Immature natural killer cell (primary cell): ENCODE data around the gene OFD1. TPM values are rescaled to one million over a fixed set of nuclear protein-coding genes. Genes with fewer than 3 reads are reported as not detected.

Experiments
- DNase-seq, 3 donors: peaks; one replicate each; pipeline ENCODE4 v3.0.0; 2022; ENCODE audit warnings: mixed read lengths in 1 of 3
- H3K27ac Mint-ChIP-seq, 6 donors: one replicate each; pipeline ENCODE4 v1.8.0; 2020; ENCODE audit warnings: mixed read lengths in 6 of 6, mild to moderate bottlenecking in 5 of 6, inconsistent platforms in 4 of 6, moderate library complexity in 3 of 6
- H3K27me3 Mint-ChIP-seq, 3 donors: one replicate each; pipeline ENCODE4 v1.8.0; 2020 to 2021; ENCODE audit warnings: low read depth in 3 of 3, mild to moderate bottlenecking in 3 of 3, mixed read lengths in 3 of 3, moderate library complexity in 3 of 3, inconsistent platforms in 1 of 3
- H3K36me3 Mint-ChIP-seq, 3 donors: one replicate each; pipeline ENCODE4 v1.8.0; 2020; ENCODE audit warnings: mixed read lengths in 3 of 3, inconsistent platforms in 2 of 3, mild to moderate bottlenecking in 2 of 3
- H3K4me1 Mint-ChIP-seq, 2 donors: one replicate each; pipeline ENCODE4 v1.8.0; 2020; ENCODE audit warnings: inconsistent platforms in 2 of 2, mild to moderate bottlenecking in 2 of 2, mixed read lengths in 2 of 2, moderate library complexity in 1 of 2
- H3K4me3 Mint-ChIP-seq, 5 donors: one replicate each; pipeline ENCODE4 v1.8.0; 2020; ENCODE audit warnings: mild to moderate bottlenecking in 5 of 5, mixed read lengths in 5 of 5, inconsistent platforms in 3 of 5, moderate library complexity in 3 of 5
- H3K9me3 Mint-ChIP-seq, 6 donors: one replicate each; pipeline ENCODE4 v1.8.0; 2020; ENCODE audit warnings: mild to moderate bottlenecking in 6 of 6, mixed read lengths in 6 of 6, inconsistent platforms in 4 of 6, moderate library complexity in 3 of 6
- polyA plus RNA-seq, 3 donors: library from polyadenylated mRNA; unstranded; fragments of 300-500 nt; fragmentation: Illumina TruSeq; gene quantifications; one replicate each; pipeline ENCODE4 v1.2.3, GENCODE V29; 2021

Gene OFD1
- polyA plus RNA-seq, 3 donors from 2014 or later = 7.5 to 42.1 (median 22.6) TPM

GRCh38 chrX:13793897-13794296, 59.3 kb downstream of the OFD1 start:
- no peaks in the 10 kb centered on the region for H3K36me3 Mint-ChIP-seq
- no peaks in the 10 kb centered on the region for H3K9me3 Mint-ChIP-seq
- H3K4me1 Mint-ChIP-seq = peaks cover 16 to 28% of the 10 kb centered on the region in 2 donors
- H3K27me3 Mint-ChIP-seq = peaks cover 4 to 8% (median 5%) of the 10 kb centered on the region in 3 donors
- DNase-seq = no peak
- peak overlapping the region in 1 of 6 donors; percentile 22 for H3K27ac Mint-ChIP-seq
- H3K4me3 Mint-ChIP-seq = no peak overlapping the region

GRCh38 chrX:13794417-13794816, 59.9 kb downstream of the OFD1 start:
- no peak for DNase-seq
- H3K36me3 Mint-ChIP-seq = no peaks in the 10 kb centered on the region
- H3K27me3 Mint-ChIP-seq = peaks cover 4 to 8% (median 5%) of the 10 kb centered on the region in 3 donors
- H3K4me3 Mint-ChIP-seq = peak overlapping the region in 1 of 5 donors; percentile 38
- peak overlapping the region in 1 of 6 donors; percentile 22 for H3K27ac Mint-ChIP-seq
- H3K4me1 Mint-ChIP-seq = peaks cover 16 to 28% of the 10 kb centered on the region in 2 donors
- no peaks in the 10 kb centered on the region for H3K9me3 Mint-ChIP-seq

GRCh38 chrX:13797512-13797911, 63.0 kb downstream of the OFD1 start:
- H3K9me3 Mint-ChIP-seq = no peaks in the 10 kb centered on the region
- peaks cover 16 to 28% of the 10 kb centered on the region in 2 donors for H3K4me1 Mint-ChIP-seq
- no peak for DNase-seq
- H3K4me3 Mint-ChIP-seq = no peak overlapping the region
- peak overlapping the region in 4 of 6 donors; percentile 33 to 73 (median 54) for H3K27ac Mint-ChIP-seq
- peaks cover 1 to 3% (median 2%) of the 10 kb centered on the region in 3 donors for H3K27me3 Mint-ChIP-seq
- H3K36me3 Mint-ChIP-seq = no peaks in the 10 kb centered on the region

- Mint-ChIP-seq H3K4me3 (no peak overlapping the region), H3K27ac (peak overlapping the region in 2 of 6 donors; percentile 65 to 73), H3K27me3 (peaks cover 2 to 3% (median 2%) of the 10 kb centered on the region in 3 donors), H3K4me1 (peaks cover 16 to 28% of the 10 kb centered on the region in 2 donors), H3K9me3 (no peaks in the 10 kb centered on the region), H3K36me3 (no peaks in the 10 kb centered on the region)
- no peak for DNase-seq
Observed at GRCh38 chrX:13798184-13798583, 63.6 kb downstream of the OFD1 start.

GRCh38 chrX:13803116-13803515, 68.6 kb downstream of the OFD1 start:
- no peak for DNase-seq
- H3K36me3 Mint-ChIP-seq = no peaks in the 10 kb centered on the region
- H3K27me3 Mint-ChIP-seq = peaks cover 0 to 10% (median 2%) of the 10 kb centered on the region in 3 donors
- H3K4me3 Mint-ChIP-seq = no peak overlapping the region
- H3K4me1 Mint-ChIP-seq = no peaks in the 10 kb centered on the region
- H3K9me3 Mint-ChIP-seq = no peaks in the 10 kb centered on the region
- H3K27ac Mint-ChIP-seq = no peak overlapping the region

- no peaks in the 10 kb centered on the region for H3K36me3 Mint-ChIP-seq
- peaks cover 0 to 11% (median 2%) of the 10 kb centered on the region in 3 donors for H3K27me3 Mint-ChIP-seq
- H3K9me3 Mint-ChIP-seq = no peaks in the 10 kb centered on the region
- no peaks in the 10 kb centered on the region for H3K4me1 Mint-ChIP-seq
- H3K27ac Mint-ChIP-seq = no peak overlapping the region
- H3K4me3 Mint-ChIP-seq = no peak overlapping the region
- DNase-seq = no peak
Observed at GRCh38 chrX:13805241-13805640, 70.7 kb downstream of the OFD1 start.

- H3K9me3 Mint-ChIP-seq = no peaks in the 10 kb centered on the region
- no peak overlapping the region for H3K27ac Mint-ChIP-seq
- no peak overlapping the region for H3K4me3 Mint-ChIP-seq
- H3K36me3 Mint-ChIP-seq = no peaks in the 10 kb centered on the region
- no peaks in the 10 kb centered on the region for H3K4me1 Mint-ChIP-seq
- H3K27me3 Mint-ChIP-seq = peaks cover under 1 to 10% (median 1%) of the 10 kb centered on the region in 3 donors
- no peak for DNase-seq
Observed at GRCh38 chrX:13808293-13808692, 73.7 kb downstream of the OFD1 start.

- Mint-ChIP-seq H3K27ac (no peak overlapping the region), H3K27me3 (peaks cover 0 to 5% (median 1%) of the 10 kb centered on the region in 3 donors), H3K36me3 (no peaks in the 10 kb centered on the region), H3K9me3 (no peaks in the 10 kb centered on the region), H3K4me1 (no peaks in the 10 kb centered on the region), H3K4me3 (no peak overlapping the region)
- DNase-seq = no peak
Observed at GRCh38 chrX:13808865-13809264, 74.3 kb downstream of the OFD1 start.

- DNase-seq = no peak
- no peak overlapping the region for H3K4me3 Mint-ChIP-seq
- no peaks in the 10 kb centered on the region for H3K9me3 Mint-ChIP-seq
- H3K4me1 Mint-ChIP-seq = no peaks in the 10 kb centered on the region
- H3K36me3 Mint-ChIP-seq = no peaks in the 10 kb centered on the region
- H3K27ac Mint-ChIP-seq = no peak overlapping the region
- peaks cover 1 to 4% (median 4%) of the 10 kb centered on the region in 3 donors for H3K27me3 Mint-ChIP-seq
Observed at GRCh38 chrX:13815664-13816063, 81.1 kb downstream of the OFD1 start.

GRCh38 chrX:13816176-13816575, 81.6 kb downstream of the OFD1 start:
- Mint-ChIP-seq H3K36me3 (no peaks in the 10 kb centered on the region), H3K27me3 (peaks cover 1 to 4% (median 4%) of the 10 kb centered on the region in 3 donors), H3K4me3 (no peak overlapping the region), H3K27ac (no peak overlapping the region), H3K4me1 (no peaks in the 10 kb centered on the region), H3K9me3 (no peaks in the 10 kb centered on the region)
- no peak for DNase-seq

GRCh38 chrX:13816643-13817627, 82.4 kb downstream of the OFD1 start, which contains the start of gene GPM6B:
GPM6B (minus strand) TSS chrX:13817093; CDS start chrX:13816904, 189 bp downstream.
- H3K27ac Mint-ChIP-seq = peak within 1 kb of the TSS in 1 of 6 donors; percentile 3
- peaks cover 1 to 4% (median 4%) of the 10 kb centered on the region in 3 donors for H3K27me3 Mint-ChIP-seq
- no peaks in the 10 kb centered on the region for H3K9me3 Mint-ChIP-seq
- DNase-seq = no peak
- no peak within 1 kb of the TSS for H3K4me3 Mint-ChIP-seq
- H3K4me1 Mint-ChIP-seq = no peaks in the 10 kb centered on the region
- no peaks in the 10 kb centered on the region for H3K36me3 Mint-ChIP-seq

Other genes with a start within 250 kb of the OFD1 start
- gene EGFL6, start 165.1 kb upstream of the OFD1 start, polyA plus RNA-seq = not detected
- 10 to 100 TPM in 1 of 3 donors, 1 to 10 TPM in 2; 5.8 to 10.8 (median 7.1) TPM for gene TCEANC, start 81.6 kb upstream of the OFD1 start, polyA plus RNA-seq
- gene RAB9A, start 45.6 kb upstream of the OFD1 start, polyA plus RNA-seq = 10 to 100 TPM; 45.8 to 70.2 (median 48.0) TPM
- 10 to 100 TPM; 48.8 to 60.1 (median 55.4) TPM for gene TRAPPC2, start 128 bp upstream of the OFD1 start, polyA plus RNA-seq
- 1 to 10 TPM in 2 of 3 donors, under 1 TPM in 1; 0.11 to 1.4 (median 1.2) TPM for gene GPM6B, start 82.3 kb downstream of the OFD1 start, polyA plus RNA-seq